Posterior cingulate gyrus (tissue), 11 donors: ENCODE measurements around the gene ERICH6B.

Source experiments
- DNase-seq, 10 donors: peaks; one replicate each; pipeline versions ENCODE4 v3.0.0 to v3.0.0-alpha.2; 2020 to 2021; ENCODE audit warnings: mixed read lengths in 3 of 10
- intact Hi-C: fragments of 100-400 bp; cut with DNase I; formaldehyde crosslinking; loops from one replicate; pipeline ENCODE4 v1.15.1; 2023

ERICH6B gene

GRCh38 chr13:45602183-45603170 lies 13.1 kb downstream of the ERICH6B start:
- peak in 2 of 10 donors; percentile 13 to 66 for DNase-seq
- intact Hi-C loops = no loop called here

- DNase-seq = no peak
- intact Hi-C loops = no loop called here
Measured at GRCh38 chr13:45601680-45602079, 13.9 kb downstream of the ERICH6B start.

- intact Hi-C loops = no loop called here
- no peak for DNase-seq
Measured at GRCh38 chr13:45598597-45598996, 16.9 kb downstream of the ERICH6B start.

- intact Hi-C loops = no loop called here
- no peak for DNase-seq
Measured at GRCh38 chr13:45596800-45597475, 18.6 kb downstream of the ERICH6B start.

GRCh38 chr13:45595965-45596364 lies 19.6 kb downstream of the ERICH6B start:
- intact Hi-C loops = no loop called here
- no peak for DNase-seq

- intact Hi-C loops = no loop called here
Measured at GRCh38 chr13:45594764-45595163, 20.8 kb downstream of the ERICH6B start.

GRCh38 chr13:45594227-45594626 lies 21.3 kb downstream of the ERICH6B start:
- intact Hi-C loops = no loop called here
- no peak for DNase-seq

More at GRCh38 chr13:45594764-45595163, 20.8 kb downstream of the ERICH6B start:
- no peak for DNase-seq

GRCh38 chr13:45592758-45593157 lies 22.8 kb downstream of the ERICH6B start:
- no peak for DNase-seq
- intact Hi-C loops = no loop called here

GRCh38 chr13:45590066-45590465 lies 25.5 kb downstream of the ERICH6B start:
- no peak for DNase-seq
- intact Hi-C loops = no loop called here

GRCh38 chr13:45587897-45588296 lies 27.6 kb downstream of the ERICH6B start:
- DNase-seq = no peak
- intact Hi-C loops = no loop called here

- no peak for DNase-seq
- intact Hi-C loops = no loop called here
Measured at GRCh38 chr13:45584816-45585215, 30.7 kb downstream of the ERICH6B start.

- intact Hi-C loops = no loop called here
- no peak for DNase-seq
Measured at GRCh38 chr13:45582408-45583076, 33.0 kb downstream of the ERICH6B start.

GRCh38 chr13:45576466-45576865 lies 39.1 kb downstream of the ERICH6B start:
- DNase-seq = no peak
- intact Hi-C loops = no loop called here

- DNase-seq = no peak
- intact Hi-C loops = no loop called here
Measured at GRCh38 chr13:45575830-45576180, 39.7 kb downstream of the ERICH6B start.

- intact Hi-C loops = no loop called here
Measured at GRCh38 chr13:45575146-45575829, 40.3 kb downstream of the ERICH6B start.

GRCh38 chr13:45565331-45565730 lies 50.2 kb downstream of the ERICH6B start:
- intact Hi-C loops = no loop called here
- no peak for DNase-seq

More at GRCh38 chr13:45575146-45575829, 40.3 kb downstream of the ERICH6B start:
- no peak for DNase-seq

GRCh38 chr13:45564133-45564776 lies 51.3 kb downstream of the ERICH6B start:
- intact Hi-C loops = no loop called here
- no peak for DNase-seq

- DNase-seq = no peak
- intact Hi-C loops = no loop called here
Measured at GRCh38 chr13:45554604-45555109, 60.9 kb downstream of the ERICH6B start.

- no peak for DNase-seq
- intact Hi-C loops = no loop called here
Measured at GRCh38 chr13:45548281-45548680, 67.3 kb downstream of the ERICH6B start.

GRCh38 chr13:45546410-45546765 lies 69.2 kb downstream of the ERICH6B start:
- intact Hi-C loops = no loop called here
- DNase-seq = no peak
